HepG2 (cell line): Measurements from ENCODE around the gene CCDC175. TPM values are rescaled to one million over a fixed set of nuclear protein-coding genes. Genes with fewer than 3 reads are reported as not detected.

ENCODE experiments used
- ATAC-seq: fragments of 200-7000 bp; cut with Tn5 transposase; 3 replicates; pipeline ENCODE4 v1.9.1; 2020; ENCODE audit warnings: mild to moderate bottlenecking, moderate library complexity
- BruUV-seq: library from RNA; stranded (reverse); fragments of 400-500 nt; replicated peaks from 2 replicates; lab custom pipeline; 2021; lab: Mats Ljungman, UMichigan
- CTCF ChIA-PET: fragments of 300-600 bp; formaldehyde crosslinking; extraction: SDS; loops from one replicate; lab custom pipeline; 2021; ENCODE audit warnings: low total read pairs, inconsistent platforms, low intra/inter-chr PET ratio; lab: Yijun Ruan, JAX
- POLR2A ChIA-PET: fragments of 350-600 bp; sonication (Branson Sonifier 250); formaldehyde crosslinking; loops from one replicate; lab custom pipeline; 2020; ENCODE audit warnings: antibody characterized with exemption, inconsistent platforms; lab: Yijun Ruan, JAX
- DNase-seq: peaks from one replicate; pipeline ENCODE4 v3.0.0-alpha.2; 2015; ENCODE audit warnings: low spot score
- FAIRE-seq: peaks from 3 replicates; lab custom pipeline; 2011; peaks lifted over from hg19 to GRCh38; lab: Jason Lieb, UNC
- H2AFZ ChIP-seq: one replicate; pipeline ENCODE4 v1.6.1; 2011; ENCODE audit warnings: low read length, inconsistent platforms
- H3K27ac ChIP-seq: fragments of 300-600 bp; 3 replicates; pipeline ENCODE4 v1.8.0; 2011; ENCODE audit warnings: mixed run types, mild to moderate bottlenecking, mixed read lengths, low read length, inconsistent platforms; ENCODE audit not compliant: insufficient read depth; ENCODE audit errors: extremely low read length
- H3K27me3 ChIP-seq, 2 experiments: fragments of 200-600 bp in 1 of 2; 2 replicates in 1 of 2; 3 replicates in 1 of 2; pipeline versions ENCODE4 v1.6.0 to v1.8.0; 2011; ENCODE audit warnings: low read length in 2 of 2, mild to moderate bottlenecking in 2 of 2, moderate library complexity in 2 of 2, inconsistent platforms in 1 of 2; ENCODE audit not compliant: insufficient read depth in 2 of 2, control insufficient read depth in 1 of 2
- H3K36me3 ChIP-seq, 2 experiments: fragments of 200-600 bp in 1 of 2; replicated peaks in 1 of 2; 2 replicates in 1 of 2; 3 replicates in 1 of 2; pipeline versions ENCODE4 v1.5.1 to v1.8.0; 2011; ENCODE audit warnings: low read length in 2 of 2, inconsistent platforms in 1 of 2; ENCODE audit not compliant: insufficient read depth in 2 of 2, control insufficient read depth in 1 of 2
- H3K4me1 ChIP-seq: 2 replicates; pipeline ENCODE4 v1.5.1; 2012; ENCODE audit warnings: low read length, inconsistent platforms; ENCODE audit not compliant: insufficient read depth
- H3K4me2 ChIP-seq: 2 replicates; pipeline ENCODE4 v1.6.0; 2011; ENCODE audit warnings: low read depth, low read length, inconsistent platforms
- H3K4me3 ChIP-seq, 3 experiments: fragments of 200-600 bp in 1 of 3; sonication (generic), shearing (Covaris generic) in 1 of 3; replicated peaks in 1 of 3; 2 replicates each; pipeline ENCODE4 v1.5.1; 2011 to 2016; ENCODE audit warnings: low read length in 3 of 3, inconsistent platforms in 2 of 3, low read depth in 2 of 3, mild to moderate bottlenecking in 2 of 3, control low read depth in 1 of 3, mixed read lengths in 1 of 3; ENCODE audit not compliant: insufficient read depth in 1 of 3
- H3K79me2 ChIP-seq: one replicate; pipeline ENCODE4 v1.6.1; 2011; ENCODE audit warnings: low read length, inconsistent platforms; ENCODE audit not compliant: insufficient read depth
- H3K9ac ChIP-seq: 2 replicates; pipeline ENCODE4 v1.6.0; 2011; ENCODE audit warnings: mild to moderate bottlenecking, low read depth, low read length, inconsistent platforms; ENCODE audit not compliant: insufficient read depth
- H3K9me3 ChIP-seq: 2 replicates; pipeline ENCODE4 v1.5.1; 2012; ENCODE audit warnings: mild to moderate bottlenecking, low read length
- H4K20me1 ChIP-seq: 2 replicates; pipeline ENCODE4 v1.6.0; 2011; ENCODE audit warnings: inconsistent platforms, mild to moderate bottlenecking, low read length, moderate library complexity; ENCODE audit not compliant: insufficient read depth
- FOXA3 ChIP-seq: IDR thresholded peaks from 2 replicates; pipeline ENCODE4 v1.6.1; 2016; ENCODE audit warnings: missing genetic modification reagents, missing compliant biosample characterization
- FOXJ3 ChIP-seq: sonication (generic); formaldehyde crosslinking; IDR thresholded peaks from 2 replicates; pipeline ENCODE4 v1.4.0; 2020; ENCODE audit warnings: missing genetic modification reagents, mild to moderate bottlenecking, borderline replicate concordance
- FOXK1 ChIP-seq: sonication (generic); formaldehyde crosslinking; IDR thresholded peaks from 2 replicates; pipeline ENCODE4 v1.4.0; 2020; ENCODE audit warnings: low read depth, missing genetic modification reagents, borderline replicate concordance
- FOXO1 ChIP-seq: sonication (generic); formaldehyde crosslinking; IDR thresholded peaks from 2 replicates; pipeline ENCODE4 v1.4.0; 2020; ENCODE audit warnings: missing genetic modification reagents
- HNRNPLL ChIP-seq: fragments of 200-400 bp; formaldehyde crosslinking; IDR thresholded peaks from 2 replicates; pipeline ENCODE4 v1.6.1; 2017; ENCODE audit warnings: mild to moderate bottlenecking, low read depth, low read length; ENCODE audit not compliant: poor library complexity, severe bottlenecking
- JDP2 ChIP-seq: sonication (generic); formaldehyde crosslinking; IDR thresholded peaks from 2 replicates; pipeline ENCODE4 v1.8.1; 2022; ENCODE audit warnings: missing genetic modification reagents, borderline replicate concordance
- MXI1 ChIP-seq: IDR thresholded peaks from 3 replicates; pipeline ENCODE4 v1.6.1; 2012; ENCODE audit warnings: low read depth, low read length, inconsistent platforms, borderline replicate concordance
- RFX1 ChIP-seq: fragments of 450-650 bp; IDR thresholded peaks from 2 replicates; pipeline ENCODE4 v1.6.1; 2017
- RXRA ChIP-seq: sonication (generic); formaldehyde crosslinking; IDR thresholded peaks from 2 replicates; pipeline ENCODE4 v1.5.1; 2020; ENCODE audit warnings: missing genetic modification reagents
- SMAD3 ChIP-seq: sonication (generic); formaldehyde crosslinking; IDR thresholded peaks from 2 replicates; pipeline ENCODE4 v1.4.0; 2020; ENCODE audit warnings: missing genetic modification reagents
- TBL1XR1 ChIP-seq: fragments of 150-350 bp; IDR thresholded peaks from 2 replicates; pipeline ENCODE4 v1.6.1; 2014; ENCODE audit warnings: borderline replicate concordance, low read length; ENCODE audit not compliant: partially characterized antibody
- WGBS: methylation state at CpG from one replicate; pipeline ENCODE4 v1.1.6; 2017; ENCODE audit warnings: low lambda C conversion rate; 5-methylcytosine and 5-hydroxymethylcytosine counted together
- in situ Hi-C: cut with HindIII; loops from 2 replicates; pipeline ENCODE4 v1.10.0; 2017; ENCODE audit warnings: low pct_unique_long_range_greater_than_20kb; ENCODE audit not compliant: extremely low pct_ligation_motif_present
- intact Hi-C: fragments of 100-400 bp; cut with micrococcal nuclease; formaldehyde crosslinking; loops from one replicate; pipeline ENCODE4 v1.10.0; 2022; ENCODE audit not compliant: unreplicated experiment
- polyA plus RNA-seq, 8 experiments: library from polyadenylated mRNA; depleted of rRNA in 3 of 8; stranded (reverse) in 7 of 8; unstranded in 1 of 8; fragments of >200 nt; fragmentation: Illumina TruSeq in 4 of 8; extraction: Trizol in 4 of 8; gene quantifications; 2 replicates each; pipeline versions ENCODE4 v1.2.1 to v1.2.3, GENCODE V29; 2011 to 2016; ENCODE audit warnings: low read depth in 4 of 8, missing spikeins in 1 of 8, mixed read lengths in 1 of 8; ENCODE audit not compliant: insufficient read depth in 1 of 8
- total RNA-seq, 5 experiments: library from RNA; depleted of rRNA; stranded (reverse); fragments of >200 nt; fragmentation: Illumina TruSeq; extraction: Trizol; gene quantifications; 2 replicates each; pipeline ENCODE4 v1.2.3, GENCODE V29; 2016; ENCODE audit warnings: low read depth in 1 of 5
- TF ChIP-seq, protein P1 (sequence below): sonication (generic); formaldehyde crosslinking; IDR thresholded peaks from 2 replicates; pipeline ENCODE4 v1.5.0; 2020; ENCODE audit warnings: mild to moderate bottlenecking, missing genetic modification reagents, borderline replicate concordance
- TF ChIP-seq, protein P2 (sequence below): sonication (generic); formaldehyde crosslinking; IDR thresholded peaks from 2 replicates; pipeline ENCODE4 v1.5.0; 2020; ENCODE audit warnings: missing genetic modification reagents
- TF ChIP-seq, protein P3 (sequence below): sonication (generic); formaldehyde crosslinking; IDR thresholded peaks from 2 replicates; pipeline ENCODE4 v1.4.0; 2020; ENCODE audit warnings: missing genetic modification reagents, low read depth, mild to moderate bottlenecking, borderline replicate concordance

The CCDC175 gene
- total and polyA plus RNA-seq, 2 of the 13 experiments (the other 11 are each of a cell fraction or from before 2014, with no cell fraction given) = not detected

DNA sequence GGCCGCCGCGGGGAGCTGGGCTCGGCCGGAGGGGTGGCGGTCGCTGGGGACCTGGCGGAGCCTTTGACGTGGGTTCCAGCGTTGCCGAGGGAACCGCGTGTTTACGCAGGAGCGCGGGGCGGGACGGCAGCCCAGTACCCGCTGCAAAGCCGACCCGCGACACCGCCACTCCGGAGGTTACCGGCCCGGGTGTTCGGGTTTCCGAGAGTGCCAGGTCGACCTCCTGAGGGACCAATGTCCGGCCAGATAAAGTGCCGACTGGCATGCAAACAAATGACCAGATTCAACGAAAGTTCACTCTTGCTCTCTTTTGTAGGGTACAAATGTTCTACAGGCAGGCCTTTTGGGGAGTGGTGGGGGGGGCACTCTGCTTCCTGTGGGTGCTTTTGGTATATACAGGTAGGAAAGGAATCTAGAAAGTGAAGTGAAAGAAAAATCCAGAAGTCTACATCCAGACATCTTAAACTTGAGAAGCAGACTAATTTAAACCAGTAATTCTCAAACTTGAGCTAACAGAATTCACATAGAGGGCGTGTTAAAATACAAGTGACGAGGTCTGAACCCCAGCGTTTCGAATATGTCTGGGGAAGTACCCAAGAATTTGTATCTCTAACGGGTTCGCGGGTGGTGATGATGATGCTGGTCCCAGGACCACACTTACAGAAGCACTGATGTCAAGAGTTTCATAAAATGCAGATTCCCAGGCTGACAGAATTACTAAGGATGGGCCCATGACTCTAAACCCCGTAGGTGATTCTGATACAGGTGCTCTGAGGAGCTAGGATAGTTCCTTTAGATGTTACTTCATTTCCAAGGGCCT lies 111.1 kb downstream of the CCDC175 start, which contains the start of gene GPR135:
TSS of gene GPR135 (minus strand) at position 65 of the 820 bp plus-strand sequence. CDS start 154 bp downstream, outside the sequence.
- CTCF ChIA-PET = no interaction called here
- BruUV-seq = no TSS peak
- no peak for FAIRE-seq
- TF ChIP-seq, protein P1, sequence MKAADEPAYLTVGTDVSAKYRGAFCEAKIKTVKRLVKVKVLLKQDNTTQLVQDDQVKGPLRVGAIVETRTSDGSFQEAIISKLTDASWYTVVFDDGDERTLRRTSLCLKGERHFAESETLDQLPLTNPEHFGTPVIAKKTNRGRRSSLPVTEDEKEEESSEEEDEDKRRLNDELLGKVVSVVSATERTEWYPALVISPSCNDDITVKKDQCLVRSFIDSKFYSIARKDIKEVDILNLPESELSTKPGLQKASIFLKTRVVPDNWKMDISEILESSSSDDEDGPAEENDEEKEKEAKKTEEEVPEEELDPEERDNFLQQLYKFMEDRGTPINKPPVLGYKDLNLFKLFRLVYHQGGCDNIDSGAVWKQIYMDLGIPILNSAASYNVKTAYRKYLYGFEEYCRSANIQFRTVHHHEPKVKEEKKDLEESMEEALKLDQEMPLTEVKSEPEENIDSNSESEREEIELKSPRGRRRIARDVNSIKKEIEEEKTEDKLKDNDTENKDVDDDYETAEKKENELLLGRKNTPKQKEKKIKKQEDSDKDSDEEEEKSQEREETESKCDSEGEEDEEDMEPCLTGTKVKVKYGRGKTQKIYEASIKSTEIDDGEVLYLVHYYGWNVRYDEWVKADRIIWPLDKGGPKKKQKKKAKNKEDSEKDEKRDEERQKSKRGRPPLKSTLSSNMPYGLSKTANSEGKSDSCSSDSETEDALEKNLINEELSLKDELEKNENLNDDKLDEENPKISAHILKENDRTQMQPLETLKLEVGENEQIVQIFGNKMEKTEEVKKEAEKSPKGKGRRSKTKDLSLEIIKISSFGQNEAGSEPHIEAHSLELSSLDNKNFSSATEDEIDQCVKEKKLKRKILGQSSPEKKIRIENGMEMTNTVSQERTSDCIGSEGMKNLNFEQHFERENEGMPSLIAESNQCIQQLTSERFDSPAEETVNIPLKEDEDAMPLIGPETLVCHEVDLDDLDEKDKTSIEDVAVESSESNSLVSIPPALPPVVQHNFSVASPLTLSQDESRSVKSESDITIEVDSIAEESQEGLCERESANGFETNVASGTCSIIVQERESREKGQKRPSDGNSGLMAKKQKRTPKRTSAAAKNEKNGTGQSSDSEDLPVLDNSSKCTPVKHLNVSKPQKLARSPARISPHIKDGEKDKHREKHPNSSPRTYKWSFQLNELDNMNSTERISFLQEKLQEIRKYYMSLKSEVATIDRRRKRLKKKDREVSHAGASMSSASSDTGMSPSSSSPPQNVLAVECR = peak; percentile 67; the same call in 1 of the 2 replicates
- TF ChIP-seq, protein P2, sequence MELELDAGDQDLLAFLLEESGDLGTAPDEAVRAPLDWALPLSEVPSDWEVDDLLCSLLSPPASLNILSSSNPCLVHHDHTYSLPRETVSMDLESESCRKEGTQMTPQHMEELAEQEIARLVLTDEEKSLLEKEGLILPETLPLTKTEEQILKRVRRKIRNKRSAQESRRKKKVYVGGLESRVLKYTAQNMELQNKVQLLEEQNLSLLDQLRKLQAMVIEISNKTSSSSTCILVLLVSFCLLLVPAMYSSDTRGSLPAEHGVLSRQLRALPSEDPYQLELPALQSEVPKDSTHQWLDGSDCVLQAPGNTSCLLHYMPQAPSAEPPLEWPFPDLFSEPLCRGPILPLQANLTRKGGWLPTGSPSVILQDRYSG (CRISPR knock-in tag) = no peak
- 0 out of 2 replicates have a peak, but pooled peaks have one; percentile 6 for TF ChIP-seq SMAD3
- no peak for TF ChIP-seq RXRA (CRISPR knock-in tag)
- TF ChIP-seq JDP2 (CRISPR knock-in tag) = no peak
- peak; percentile 24; the same call in 1 of the 3 replicates for TF ChIP-seq MXI1
- peak; percentile 51; the same call in 1 of the 2 replicates for TF ChIP-seq FOXO1
- peak; percentile 28; the same call in 1 of the 2 replicates for TF ChIP-seq FOXK1 (CRISPR knock-in tag)
- TF ChIP-seq, protein P3, sequence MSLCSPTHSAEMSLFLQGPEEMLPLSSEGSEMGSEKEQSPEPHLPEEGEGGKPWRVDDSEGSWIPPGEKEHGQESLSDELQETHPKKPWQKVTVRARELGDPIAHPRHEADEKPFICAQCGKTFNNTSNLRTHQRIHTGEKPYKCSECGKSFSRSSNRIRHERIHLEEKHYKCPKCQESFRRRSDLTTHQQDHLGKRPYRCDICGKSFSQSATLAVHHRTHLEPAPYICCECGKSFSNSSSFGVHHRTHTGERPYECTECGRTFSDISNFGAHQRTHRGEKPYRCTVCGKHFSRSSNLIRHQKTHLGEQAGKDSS (CRISPR knock-in tag) = no peak
- TF ChIP-seq FOXJ3 = peak; percentile 24; the same call in 1 of the 2 replicates
- TF ChIP-seq TBL1XR1 = no peak
- TF ChIP-seq HNRNPLL = peak; percentile 55
- peak; percentile 60 for TF ChIP-seq FOXA3 (CRISPR knock-in tag)
- peak; percentile 78 for TF ChIP-seq RFX1

More for the DNA sequence above, 111.1 kb downstream of the CCDC175 start, which contains the start of gene GPR135:
- peak within 1 kb of the TSS; percentile 53 to 77 (median 77) for H3K4me3 ChIP-seq
- in situ Hi-C loops (no loop called here), intact Hi-C loops (loop anchor here (1.0 kb wide), 1 partner anchor 19 kb away; the partner anchor contains the start of genes JKAMP and L3HYPDH)
- peaks cover 0 to 10% of the 10 kb centered on the region in 2 experiments; a peak in 2 of 5 replicates for H3K36me3 ChIP-seq
- H3K79me2 ChIP-seq = no peaks in the 10 kb centered on the region
- H3K27ac ChIP-seq = peak within 1 kb of the TSS; percentile 64
- H3K4me1 ChIP-seq = peaks cover 22% of the 10 kb centered on the region
- ATAC-seq (peak; percentile 74; the same call in 2 of the 3 replicates), DNase-seq (peak; percentile 24)
- H3K27me3 ChIP-seq = no peaks in the 10 kb centered on the region
- no peaks in the 10 kb centered on the region for H3K9me3 ChIP-seq
- 65% methylated on average over 11 of the region's 40 CpGs for whole genome bisulfite sequencing
- H3K9ac ChIP-seq = peak within 1 kb of the TSS; percentile 71
- POLR2A ChIA-PET = interaction anchor here (1.4 to 2.0 kb wide), 2 partner anchors 11 to 19 kb away, joined by 3 to 18 read pairs; partner anchors contain the start of genes JKAMP and L3HYPDH
- peak within 1 kb of the TSS; percentile 86 for H3K4me2 ChIP-seq
- no peak within 1 kb of the TSS for H2AFZ ChIP-seq
- H4K20me1 ChIP-seq = no peaks in the 10 kb centered on the region
